Globus pallidus (tissue), 1 donor: ENCODE data around the gene MB21D2.
"Not testable (repeated sequence)": the region's sequence is repeated elsewhere in the genome, so short reads cannot be mapped to it uniquely, and the experiment has no call there.

Experiments used
- DNase-seq: peaks from one replicate; pipeline ENCODE4 v3.0.0-alpha.2; 2015; ENCODE audit warnings: low spot score

Gene MB21D2, protein sequence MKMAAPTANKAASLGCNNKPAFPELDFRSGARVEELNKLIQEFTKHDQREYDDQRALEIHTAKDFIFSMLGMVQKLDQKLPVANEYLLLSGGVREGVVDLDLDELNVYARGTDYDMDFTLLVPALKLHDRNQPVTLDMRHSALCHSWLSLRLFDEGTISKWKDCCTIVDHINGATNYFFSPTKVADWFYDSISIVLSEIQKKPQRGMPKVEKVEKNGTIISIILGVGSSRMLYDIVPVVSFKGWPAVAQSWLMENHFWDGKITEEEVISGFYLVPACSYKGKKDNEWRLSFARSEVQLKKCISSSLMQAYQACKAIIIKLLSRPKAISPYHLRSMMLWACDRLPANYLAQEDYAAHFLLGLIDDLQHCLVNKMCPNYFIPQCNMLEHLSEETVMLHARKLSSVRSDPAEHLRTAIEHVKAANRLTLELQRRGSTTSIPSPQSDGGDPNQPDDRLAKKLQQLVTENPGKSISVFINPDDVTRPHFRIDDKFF

DNA sequence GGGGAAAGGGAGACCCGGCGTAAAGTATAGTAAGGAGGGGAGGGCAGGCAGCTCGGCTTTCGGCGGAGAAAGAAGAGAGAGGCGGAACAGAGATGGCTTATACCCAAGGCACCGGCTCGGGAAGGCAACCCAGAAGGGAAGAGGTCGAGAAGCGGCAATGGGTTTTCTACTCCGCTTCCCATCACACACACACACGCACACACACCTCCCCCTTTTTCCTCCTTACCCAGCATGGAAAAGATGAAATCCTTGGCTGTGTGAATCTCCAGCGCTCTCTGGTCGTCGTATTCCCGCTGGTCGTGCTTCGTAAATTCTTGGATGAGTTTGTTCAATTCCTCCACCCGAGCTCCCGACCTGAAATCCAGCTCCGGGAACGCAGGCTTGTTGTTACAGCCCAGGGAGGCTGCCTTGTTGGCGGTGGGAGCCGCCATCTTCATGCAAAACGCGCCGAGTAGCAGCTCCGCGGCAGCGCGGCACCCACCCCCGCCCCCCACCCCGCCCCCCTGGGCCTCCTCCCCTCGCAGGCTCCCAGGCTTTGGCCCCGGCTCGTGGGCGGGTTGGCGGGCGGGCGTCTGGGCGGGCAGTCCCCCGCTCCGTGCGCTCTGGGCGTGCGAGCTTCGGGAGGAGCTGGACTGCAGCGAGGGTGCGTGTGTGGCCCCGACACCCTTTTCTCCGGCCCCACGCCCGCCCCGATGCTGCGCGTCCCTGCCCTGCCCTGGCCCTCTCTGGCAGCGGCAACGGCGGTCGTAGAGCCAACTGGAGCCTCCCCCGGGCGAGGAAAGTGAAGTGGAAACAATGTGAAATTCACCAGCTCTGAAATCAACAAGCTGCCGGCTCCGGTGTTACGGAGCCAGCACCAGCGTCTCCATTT, at the start of gene MB21D2:
Gene MB21D2 (minus strand): TSS at position 453 of the 871 bp plus-strand sequence. CDS start 16 bp downstream, at position 437.
- DNase-seq: peak; percentile 85

DNA sequence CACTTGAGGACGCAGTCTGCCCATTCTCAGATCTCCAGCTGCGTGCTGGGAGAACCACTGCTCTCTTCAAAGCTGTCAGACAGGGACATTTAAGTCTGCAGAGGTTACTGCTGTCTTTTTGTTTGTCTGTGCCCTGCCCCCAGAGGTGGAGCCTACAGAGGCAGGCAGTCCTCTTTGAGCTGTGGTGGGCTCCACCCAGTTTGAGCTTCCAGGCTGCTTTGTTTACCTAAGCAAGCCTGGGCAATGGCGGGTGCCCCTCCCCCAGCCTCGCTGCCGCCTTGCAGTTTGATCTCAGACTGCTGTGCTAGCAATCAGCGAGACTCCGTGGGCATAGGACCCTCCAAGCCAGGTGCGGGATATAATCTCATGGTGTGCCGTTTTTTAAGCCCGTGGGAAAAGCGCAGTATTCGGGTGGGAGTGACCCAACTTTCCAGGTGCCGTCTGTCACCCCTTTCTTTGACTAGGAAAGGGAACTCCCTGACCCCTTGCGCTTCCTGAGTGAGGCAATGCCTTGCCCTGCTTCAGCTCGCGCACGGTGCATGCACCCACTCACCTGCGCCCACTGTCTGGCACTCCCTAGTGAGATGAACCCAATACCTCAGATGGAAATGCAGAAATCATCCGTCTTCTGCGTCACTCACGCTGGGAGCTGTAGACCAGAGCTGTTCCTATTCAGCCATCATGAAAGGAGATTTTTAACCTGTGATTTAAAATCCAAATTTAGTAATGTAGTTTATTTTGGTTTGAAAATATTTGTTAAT, 47.5 kb upstream of the MB21D2 start:
- DNase-seq: not testable (repeated sequence)

DNA sequence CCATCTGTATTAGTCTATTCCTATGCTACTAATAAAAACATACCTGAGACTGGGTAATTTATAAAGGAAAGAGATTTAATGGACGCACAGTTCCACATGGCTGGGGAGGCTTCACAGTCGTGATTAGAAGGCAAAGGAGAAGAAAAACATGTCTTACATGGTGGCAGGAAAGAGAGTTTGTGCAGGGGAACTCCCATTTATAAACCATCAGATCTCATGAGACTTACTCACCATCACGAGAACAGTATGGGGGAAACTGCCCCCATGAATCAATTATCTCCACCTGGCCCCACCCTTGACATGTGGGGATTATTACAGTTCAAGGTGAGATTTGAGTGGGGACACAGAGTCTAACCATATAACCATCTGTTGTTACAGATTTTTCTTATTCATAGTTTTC, 42.1 kb upstream of the MB21D2 start:
- no peak for DNase-seq

DNA sequence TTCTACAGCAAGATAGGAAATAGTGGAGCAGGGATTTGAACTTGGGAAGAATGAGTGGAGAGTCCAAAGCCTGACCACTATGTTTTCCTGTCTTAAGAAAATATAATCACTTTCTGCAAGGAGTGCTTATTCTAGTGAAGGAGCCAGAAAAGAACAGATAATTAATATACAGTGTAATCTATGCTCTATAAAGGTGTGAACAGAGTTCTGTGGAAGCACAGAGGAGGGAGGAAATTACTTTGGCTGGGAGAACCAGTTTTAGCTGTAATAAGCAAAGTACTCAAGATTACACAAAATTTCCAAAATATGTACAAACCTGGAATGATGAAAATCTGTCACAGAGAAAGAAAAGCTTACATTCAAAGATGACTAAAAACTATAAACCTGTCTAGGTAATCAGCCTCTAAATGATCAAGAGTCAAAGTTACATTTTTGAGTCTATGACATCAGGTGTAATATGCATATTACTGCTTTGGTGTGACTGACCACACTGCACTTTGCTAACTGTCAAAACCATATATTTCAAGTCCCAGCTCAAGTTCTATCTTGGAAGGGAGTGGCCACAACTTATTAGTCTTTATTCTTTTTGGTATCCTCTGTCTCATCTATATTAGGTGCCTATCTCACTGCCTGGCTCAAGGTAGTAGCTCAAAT, 40.7 kb upstream of the MB21D2 start:
- DNase-seq: no peak

DNA sequence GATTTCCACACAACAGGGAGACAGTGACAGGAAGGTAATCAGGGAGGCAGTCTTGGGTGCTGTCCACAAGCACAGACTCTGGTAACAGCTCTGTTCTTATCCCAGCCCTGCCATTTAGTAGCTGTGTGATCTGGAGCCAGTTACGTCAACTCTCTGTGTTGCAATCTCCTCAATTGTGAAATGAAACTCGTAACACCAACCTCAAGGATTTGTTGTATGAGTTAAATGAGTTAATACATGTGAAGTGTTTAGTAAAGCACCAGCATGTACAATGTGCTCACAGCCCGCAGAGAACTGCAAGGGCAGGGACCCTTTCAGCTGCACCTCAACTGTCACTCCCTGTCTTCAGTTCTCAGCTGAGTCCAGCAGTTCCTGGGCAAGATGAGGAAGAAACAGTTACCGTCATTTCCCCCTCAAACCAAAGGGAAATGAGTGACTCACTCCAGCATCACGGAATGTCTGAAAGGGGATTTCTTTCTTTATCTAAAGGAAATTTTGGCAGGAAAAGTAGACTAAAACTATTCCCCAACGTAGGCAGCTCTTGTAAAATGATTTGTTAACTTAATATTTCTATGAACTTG, 39.9 kb upstream of the MB21D2 start:
- peak; percentile 58 for DNase-seq

DNA sequence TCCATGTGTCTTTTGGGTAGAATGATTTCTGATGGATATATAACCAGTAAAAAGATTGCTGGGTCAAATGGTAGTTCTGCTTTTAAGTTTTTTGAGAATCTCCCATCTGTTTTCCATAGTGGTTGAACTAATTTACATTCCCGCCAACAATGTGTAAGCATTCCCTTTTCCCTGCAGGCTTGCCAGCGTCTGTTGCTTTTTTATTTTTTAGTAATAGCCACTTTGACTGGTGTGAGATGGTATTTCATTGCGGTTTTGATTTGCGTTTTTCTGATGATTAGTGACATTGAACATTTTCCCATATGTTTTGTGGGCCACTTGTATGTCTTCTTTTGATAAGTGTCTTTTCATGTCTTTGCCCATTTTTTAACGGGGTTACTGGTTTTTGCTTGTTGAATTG, 36.3 kb upstream of the MB21D2 start:
- no peak for DNase-seq

DNA sequence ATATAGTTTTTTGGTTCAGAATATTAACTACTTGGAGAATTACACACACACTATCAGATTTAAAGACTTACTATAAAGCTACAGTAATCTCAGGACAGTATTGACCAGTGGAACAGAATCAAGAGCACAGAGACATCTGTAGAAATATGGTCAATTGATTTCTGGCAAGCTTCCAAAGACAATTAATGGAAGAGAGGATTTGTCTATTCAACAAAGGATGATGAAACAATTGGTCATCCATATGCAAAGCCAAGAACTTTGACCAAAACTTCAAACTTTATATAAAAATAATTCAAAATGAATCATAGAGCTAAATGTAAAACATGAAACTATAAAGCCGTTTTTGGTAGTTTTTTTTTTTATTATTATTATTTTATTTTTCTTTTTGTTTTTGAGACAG, 29.8 kb upstream of the MB21D2 start:
- DNase-seq: no peak

DNA sequence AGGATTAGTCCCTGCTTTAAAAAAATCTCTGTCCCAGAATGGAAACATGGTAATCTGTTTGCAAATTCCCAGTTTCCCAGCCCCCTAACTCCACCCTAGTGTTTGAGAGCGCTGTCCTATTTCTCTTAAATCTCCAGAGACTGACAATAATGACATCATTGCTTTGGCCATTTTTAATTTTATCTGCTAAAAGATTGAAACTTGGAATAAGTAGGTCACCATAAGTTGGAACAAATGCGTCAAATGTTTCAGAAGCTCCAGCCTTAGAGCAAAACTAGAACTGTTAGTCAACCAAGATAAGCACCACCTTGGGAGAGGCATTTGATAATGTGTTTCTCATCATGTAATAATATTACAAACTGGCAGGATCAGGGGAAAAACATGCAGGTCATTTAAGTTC, 25.7 kb upstream of the MB21D2 start:
- no peak for DNase-seq

DNA sequence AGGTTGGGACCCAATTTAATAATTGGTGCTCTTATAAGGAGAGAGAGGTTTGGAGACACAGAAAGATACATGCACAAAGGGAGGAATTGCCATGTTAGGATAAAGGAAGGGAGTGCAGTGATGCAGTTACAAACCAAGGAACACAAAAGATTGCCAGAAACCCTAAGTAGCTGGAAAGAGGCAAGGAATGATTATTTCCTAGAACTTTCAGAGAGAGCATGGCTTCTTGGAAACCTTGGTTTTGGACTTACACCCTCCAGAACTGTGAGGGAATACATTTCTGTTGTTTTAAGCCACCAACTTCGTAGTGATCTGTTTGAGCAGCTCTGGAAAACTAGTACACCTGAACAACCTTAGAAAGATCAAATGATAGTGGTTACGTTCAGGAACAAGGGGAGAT, 25.0 kb upstream of the MB21D2 start:
- no peak for DNase-seq

DNA sequence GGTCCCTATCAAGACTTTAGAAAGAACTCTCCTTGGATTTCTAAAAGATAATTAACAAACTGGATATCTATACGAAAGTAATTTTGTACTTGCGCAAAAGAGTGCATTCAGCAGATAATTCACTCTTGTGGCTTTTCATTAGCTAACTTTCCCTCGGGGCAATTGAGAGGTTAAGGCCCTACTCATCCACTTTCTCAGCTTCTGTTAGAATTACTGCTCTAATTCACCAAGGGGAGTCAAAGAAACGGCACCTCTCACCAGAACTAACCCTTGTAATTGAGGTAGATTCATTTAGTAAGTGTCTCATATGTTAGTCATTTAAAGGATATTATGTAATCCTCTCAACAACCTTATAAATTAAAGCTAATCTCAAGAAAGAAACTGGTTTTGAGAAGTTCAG, 22.5 kb upstream of the MB21D2 start:
- no peak for DNase-seq

DNA sequence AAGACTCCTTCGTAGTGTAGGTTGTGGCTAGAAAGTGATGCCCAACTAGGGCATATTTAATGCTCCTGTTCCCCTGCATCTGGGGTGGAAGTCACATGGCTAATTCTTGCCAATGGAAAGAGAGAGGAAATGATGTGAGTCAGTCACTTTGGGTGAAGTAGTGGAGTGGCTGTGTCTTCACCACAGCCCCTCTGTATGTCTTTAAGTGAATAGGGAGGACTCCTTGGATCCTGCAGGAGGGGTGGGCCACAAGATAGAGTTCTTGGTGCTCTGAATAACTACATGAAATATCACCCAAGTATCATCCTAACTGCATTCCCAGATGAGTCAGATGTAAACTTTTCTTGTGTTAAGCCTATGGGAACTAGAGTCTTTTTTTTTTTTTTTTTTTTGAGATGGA, 17.8 kb upstream of the MB21D2 start:
- no peak for DNase-seq

DNA sequence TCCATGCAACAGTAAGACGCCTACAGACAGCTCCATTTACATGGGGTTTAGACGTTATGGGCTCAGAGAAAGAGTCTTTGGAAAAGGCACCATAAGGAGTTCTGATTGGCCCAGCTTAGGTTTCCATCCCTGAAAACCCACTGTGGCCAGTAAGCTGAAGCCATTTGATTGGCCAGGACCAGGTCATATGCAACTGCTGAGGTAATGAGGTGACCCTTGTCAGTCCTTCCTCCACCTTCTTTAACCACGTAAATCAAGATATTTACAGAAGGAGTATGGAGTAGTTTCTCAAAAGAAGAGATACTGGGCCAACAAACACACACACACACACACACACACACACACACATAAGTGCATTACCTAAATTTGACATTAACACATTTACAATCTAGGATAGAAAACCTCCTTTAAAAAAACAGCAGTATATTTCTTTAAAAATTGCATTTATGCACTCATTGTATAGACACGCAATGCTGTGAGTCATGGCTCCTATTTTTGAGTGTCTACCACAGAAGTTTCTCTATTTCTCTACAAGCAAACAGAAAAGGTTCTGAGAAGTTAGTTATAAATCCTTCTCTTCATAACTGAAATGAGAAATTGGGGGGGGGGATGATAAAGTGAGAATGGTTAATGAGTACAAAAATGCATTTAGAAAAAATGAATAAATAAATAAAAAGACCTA, 16.3 kb upstream of the MB21D2 start:
- no peak for DNase-seq

DNA sequence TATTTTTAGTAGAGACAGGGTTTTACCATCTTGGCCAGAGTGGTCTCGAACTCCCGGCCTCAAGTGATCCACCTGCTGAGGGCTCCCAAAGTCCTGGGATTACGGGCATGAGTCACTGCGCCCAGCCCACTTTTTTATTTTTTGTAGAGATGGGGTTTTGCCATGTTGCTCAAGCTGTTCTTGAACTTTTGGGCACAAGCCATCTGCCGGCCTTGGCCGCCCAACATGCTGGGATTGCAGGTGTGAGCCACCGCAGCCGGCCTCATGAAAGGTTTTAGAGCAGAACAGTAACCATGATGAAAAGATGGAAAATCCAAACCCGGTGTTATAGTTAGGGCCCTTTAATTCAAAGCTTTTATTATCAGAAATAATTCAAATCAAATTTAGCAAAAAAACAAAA, 15.6 kb upstream of the MB21D2 start:
- no peak for DNase-seq

DNA sequence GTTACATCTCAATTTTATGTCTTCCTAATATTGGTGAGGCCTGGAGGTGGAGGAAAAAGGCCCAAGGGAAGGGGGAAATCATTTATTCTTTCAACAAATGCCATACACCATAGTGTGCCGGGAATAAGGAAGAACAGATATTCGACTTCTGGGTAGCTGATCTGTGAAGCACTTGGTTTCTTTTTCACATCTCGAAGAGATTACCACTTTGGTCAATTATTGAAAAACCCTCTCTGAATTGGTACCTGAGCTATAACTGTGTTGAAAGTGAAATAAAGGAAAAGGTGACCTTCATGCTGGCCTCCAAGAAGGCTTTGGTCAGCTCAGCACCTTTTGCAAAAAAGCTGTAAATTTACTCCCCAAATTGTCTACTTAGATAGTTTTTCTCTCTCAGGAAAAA, 14.2 kb upstream of the MB21D2 start:
- no peak for DNase-seq

DNA sequence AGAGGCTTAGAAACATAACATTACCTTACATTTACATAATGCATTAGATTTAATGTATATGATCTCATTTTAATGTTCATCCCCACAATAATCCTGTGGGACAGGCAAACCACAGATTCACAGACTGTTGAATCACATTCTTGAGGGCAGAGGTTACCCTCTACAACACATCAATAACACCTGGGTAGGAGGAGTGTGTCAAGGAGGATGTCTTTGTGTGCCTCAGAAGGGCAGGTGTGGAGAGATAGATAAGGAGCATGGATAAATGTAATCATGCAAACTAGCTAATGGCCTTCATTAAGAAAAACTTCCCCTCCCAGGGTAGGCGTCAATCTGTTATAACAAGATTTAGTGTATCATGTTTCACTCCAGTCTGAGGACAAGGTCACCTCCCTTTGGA, 12.9 kb upstream of the MB21D2 start:
- DNase-seq: no peak

DNA sequence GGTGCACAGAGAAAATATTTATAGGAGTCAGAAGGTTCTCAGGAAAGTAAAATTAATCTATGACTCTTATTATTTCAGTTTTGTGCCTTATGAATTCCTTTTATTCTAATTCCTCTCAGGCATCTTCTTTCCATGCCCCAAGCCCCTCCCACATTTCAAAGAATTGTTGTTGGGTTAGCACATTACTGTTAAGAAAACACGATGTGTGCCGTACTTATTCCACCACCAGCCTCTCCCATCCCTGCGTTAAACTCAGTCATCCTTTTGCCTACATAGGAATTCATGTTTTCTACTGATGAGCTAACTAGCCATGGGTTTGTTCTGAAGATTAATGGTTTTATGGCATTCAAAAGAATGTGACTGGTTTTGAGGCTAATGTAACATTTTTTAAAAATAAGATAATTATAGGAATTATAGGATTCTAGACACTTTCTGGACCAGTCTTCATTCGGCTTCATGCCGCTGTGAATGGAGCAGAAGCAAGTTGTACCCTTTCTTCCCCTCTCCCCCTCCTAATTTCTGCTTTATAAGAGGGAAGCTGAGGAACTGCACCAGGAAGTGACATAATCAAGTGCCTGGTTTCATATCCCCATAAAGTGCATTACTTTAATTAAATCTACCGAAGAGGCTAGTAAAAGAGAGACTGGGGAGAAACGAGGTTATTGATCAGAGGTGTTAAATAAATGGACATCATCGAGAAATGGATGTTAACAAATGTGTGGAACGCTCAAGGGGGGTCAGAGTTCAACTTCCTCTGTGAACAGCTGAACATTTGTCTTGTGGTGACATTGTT, 12.3 kb upstream of the MB21D2 start:
- DNase-seq: peak; percentile 29

DNA sequence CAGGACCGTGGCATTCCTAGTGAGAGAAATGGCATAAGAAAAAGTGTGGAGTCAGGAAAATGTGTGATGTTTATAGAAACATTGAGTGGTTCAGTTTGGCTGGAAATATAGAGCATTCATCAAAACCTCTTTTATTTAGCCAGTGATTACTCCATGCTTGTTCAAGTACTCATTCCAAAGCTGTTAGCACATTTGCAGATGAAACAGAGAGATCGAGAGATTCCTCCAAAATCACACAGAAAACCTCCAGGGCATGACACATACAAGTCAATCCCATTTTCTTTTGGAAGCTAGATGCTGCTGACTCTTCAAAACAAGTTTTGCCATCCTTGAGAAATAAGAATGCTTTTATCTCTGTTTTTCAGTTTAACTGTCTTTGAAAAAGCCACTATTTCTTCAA, 11.5 kb upstream of the MB21D2 start:
- DNase-seq: no peak

DNA sequence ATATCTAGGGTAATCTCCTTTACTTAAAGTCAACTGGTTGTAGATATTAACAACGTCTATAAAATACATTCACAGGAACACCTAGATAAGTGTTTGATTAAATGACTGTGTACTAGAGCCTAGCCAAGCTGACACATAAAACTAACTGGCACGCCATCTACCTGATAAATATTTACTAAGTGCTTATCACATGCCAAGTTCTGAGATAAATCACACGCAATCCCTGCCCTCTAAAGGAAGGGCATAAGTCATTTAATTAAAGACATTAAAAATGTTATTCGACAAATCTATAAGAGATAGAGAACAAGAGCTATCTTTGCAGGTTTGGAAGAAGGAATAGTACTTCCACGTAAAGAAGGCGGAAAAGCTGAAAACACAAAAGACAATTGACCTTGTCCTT, 11.1 kb upstream of the MB21D2 start:
- no peak for DNase-seq

DNA sequence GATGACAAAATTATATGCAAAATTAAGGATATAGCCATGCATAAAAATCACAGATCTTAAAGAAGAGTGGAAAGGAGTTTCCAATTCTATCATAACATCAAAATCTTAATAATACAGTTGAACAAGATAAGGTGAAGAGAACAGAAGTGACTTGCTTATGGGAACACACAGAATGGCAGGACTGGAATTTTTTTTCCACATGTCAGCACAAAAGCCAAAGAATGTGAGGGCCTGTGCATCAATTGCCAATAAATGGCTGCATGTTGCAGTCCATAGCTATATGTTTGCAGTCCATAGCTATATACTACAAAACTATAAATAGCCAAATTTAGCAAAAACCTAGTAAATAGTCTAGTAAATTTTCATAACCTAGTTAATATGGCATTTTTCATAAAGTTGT, 10.4 kb upstream of the MB21D2 start:
- no peak for DNase-seq

DNA sequence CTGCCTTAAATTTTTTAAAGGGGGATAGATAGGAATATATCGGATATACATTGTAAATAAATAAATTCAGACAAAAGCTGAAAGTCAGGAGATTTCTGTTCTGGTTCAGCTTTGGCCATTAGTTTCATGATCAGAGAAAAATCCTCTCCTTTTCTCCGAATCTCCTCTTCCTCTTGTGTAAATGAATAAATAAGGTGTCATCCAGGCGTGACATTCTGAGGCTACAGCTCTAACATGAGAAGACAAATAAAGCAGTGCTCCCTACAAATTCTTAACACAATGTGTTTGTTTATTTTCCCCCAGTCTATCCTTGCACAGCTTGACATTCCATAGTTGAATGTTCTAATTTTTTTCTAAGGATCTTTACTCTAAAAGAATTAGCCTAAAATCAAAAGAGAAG, 9.4 kb upstream of the MB21D2 start:
- no peak for DNase-seq
